Measurements from ENCODE around the gene ARHGEF11.

Gene ARHGEF11

GRCh38 chr1:157021688-157022087 lies 23.9 kb downstream of the ARHGEF11 start:
- H3K4me3 ChIP-seq (ENCODE audit: low read depth, low read length), result no peak overlapping the region
- no peak for TF ChIP-seq CTCF (IDR thresholded peaks at IDR 0.05; ENCODE audit: borderline replicate concordance, insufficient read depth, low read depth, low read length)

- H3K4me3 ChIP-seq (ENCODE audit: low read depth, low read length), result no peak overlapping the region
- no peak for TF ChIP-seq CTCF (IDR thresholded peaks at IDR 0.05; ENCODE audit: borderline replicate concordance, insufficient read depth, low read depth, low read length)
Observed at GRCh38 chr1:157019457-157019856, 26.1 kb downstream of the ARHGEF11 start.

GRCh38 chr1:157011845-157012244 lies 33.7 kb downstream of the ARHGEF11 start:
- H3K4me3 ChIP-seq (ENCODE audit: low read depth, low read length), result no peak overlapping the region
- TF ChIP-seq CTCF (IDR thresholded peaks at IDR 0.05; ENCODE audit: borderline replicate concordance, insufficient read depth, low read depth, low read length), result no peak

- no peak overlapping the region for H3K4me3 ChIP-seq (ENCODE audit: low read depth, low read length)
- TF ChIP-seq CTCF (IDR thresholded peaks at IDR 0.05; ENCODE audit: borderline replicate concordance, insufficient read depth, low read depth, low read length), result no peak
Observed at GRCh38 chr1:157008502-157008901, 37.0 kb downstream of the ARHGEF11 start.

- no peak for TF ChIP-seq CTCF (IDR thresholded peaks at IDR 0.05; ENCODE audit: borderline replicate concordance, insufficient read depth, low read depth, low read length)
- no peak overlapping the region for H3K4me3 ChIP-seq (ENCODE audit: low read depth, low read length)
Observed at GRCh38 chr1:157007306-157007705, 38.2 kb downstream of the ARHGEF11 start.

GRCh38 chr1:157006676-157007075 lies 38.9 kb downstream of the ARHGEF11 start:
- TF ChIP-seq CTCF (IDR thresholded peaks at IDR 0.05; ENCODE audit: borderline replicate concordance, insufficient read depth, low read depth, low read length), result no peak
- no peak overlapping the region for H3K4me3 ChIP-seq (ENCODE audit: low read depth, low read length)

- TF ChIP-seq CTCF (IDR thresholded peaks at IDR 0.05; ENCODE audit: borderline replicate concordance, insufficient read depth, low read depth, low read length), result no peak
- no peak overlapping the region for H3K4me3 ChIP-seq (ENCODE audit: low read depth, low read length)
Observed at GRCh38 chr1:157005965-157006364, 39.6 kb downstream of the ARHGEF11 start.

All from GM12875 (cell line).